ENCODE results near the gene NRF1. TPM values are rescaled to one million over a fixed set of nuclear protein-coding genes. Genes with fewer than 3 reads are reported as not detected.
"Not testable (repeated sequence)": the region's sequence is repeated elsewhere in the genome, so short reads cannot be mapped to it uniquely, and the experiment has no call there.

NRF1 gene
- total RNA-seq, 1 donor from 2014 or later: 16.7 TPM

DNA sequence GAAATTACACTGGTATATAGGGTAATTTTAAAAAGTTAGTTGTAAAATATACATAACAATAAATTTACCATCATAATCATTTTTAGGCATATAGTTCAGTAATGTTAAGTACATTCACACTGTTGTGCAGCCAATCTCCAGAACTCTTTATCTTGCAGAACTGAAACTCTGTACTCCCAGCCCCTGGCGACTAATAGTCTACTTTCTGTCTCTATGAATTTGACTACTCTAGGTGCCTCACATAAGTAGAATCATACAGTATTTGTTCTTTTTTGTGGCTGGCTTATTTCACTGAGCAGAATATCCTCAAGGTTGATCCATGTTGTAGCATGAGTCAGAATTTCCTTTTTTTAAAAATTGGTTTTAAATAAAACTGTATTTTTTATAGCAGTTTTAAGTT, 41.4 kb downstream of the NRF1 start:
- ATAC-seq (no peak), DNase-seq (no peak)
- H3K27me3 ChIP-seq (ENCODE audit: low read depth): no peaks in the 10 kb centered on the region
- intact Hi-C loops (cut with DNase I): no loop called here
- H3K9me3 ChIP-seq: no peaks in the 10 kb centered on the region
- TF ChIP-seq, protein P1, sequence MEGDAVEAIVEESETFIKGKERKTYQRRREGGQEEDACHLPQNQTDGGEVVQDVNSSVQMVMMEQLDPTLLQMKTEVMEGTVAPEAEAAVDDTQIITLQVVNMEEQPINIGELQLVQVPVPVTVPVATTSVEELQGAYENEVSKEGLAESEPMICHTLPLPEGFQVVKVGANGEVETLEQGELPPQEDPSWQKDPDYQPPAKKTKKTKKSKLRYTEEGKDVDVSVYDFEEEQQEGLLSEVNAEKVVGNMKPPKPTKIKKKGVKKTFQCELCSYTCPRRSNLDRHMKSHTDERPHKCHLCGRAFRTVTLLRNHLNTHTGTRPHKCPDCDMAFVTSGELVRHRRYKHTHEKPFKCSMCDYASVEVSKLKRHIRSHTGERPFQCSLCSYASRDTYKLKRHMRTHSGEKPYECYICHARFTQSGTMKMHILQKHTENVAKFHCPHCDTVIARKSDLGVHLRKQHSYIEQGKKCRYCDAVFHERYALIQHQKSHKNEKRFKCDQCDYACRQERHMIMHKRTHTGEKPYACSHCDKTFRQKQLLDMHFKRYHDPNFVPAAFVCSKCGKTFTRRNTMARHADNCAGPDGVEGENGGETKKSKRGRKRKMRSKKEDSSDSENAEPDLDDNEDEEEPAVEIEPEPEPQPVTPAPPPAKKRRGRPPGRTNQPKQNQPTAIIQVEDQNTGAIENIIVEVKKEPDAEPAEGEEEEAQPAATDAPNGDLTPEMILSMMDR (IDR thresholded peaks at IDR 0.05): no peak
- no peaks in the 10 kb centered on the region for H3K4me1 ChIP-seq
- no peak overlapping the region for H3K27ac ChIP-seq
- H3K36me3 ChIP-seq: peaks cover 9% of the 10 kb centered on the region
- no peak overlapping the region for H3K4me3 ChIP-seq

GRCh38 chr7:129655811-129656210, 44.3 kb downstream of the NRF1 start:
- H3K36me3 ChIP-seq: peaks cover 36% of the 10 kb centered on the region
- no peak overlapping the region for H3K27ac ChIP-seq
- ATAC-seq: no peak
- intact Hi-C loops (cut with DNase I): no loop called here
- DNase-seq: no peak
- H3K27me3 ChIP-seq (ENCODE audit: low read depth): no peaks in the 10 kb centered on the region
- H3K4me1 ChIP-seq: no peaks in the 10 kb centered on the region
- no peaks in the 10 kb centered on the region for H3K9me3 ChIP-seq
- TF ChIP-seq, protein P1 (IDR thresholded peaks at IDR 0.05): no peak
- H3K4me3 ChIP-seq: no peak overlapping the region

DNA sequence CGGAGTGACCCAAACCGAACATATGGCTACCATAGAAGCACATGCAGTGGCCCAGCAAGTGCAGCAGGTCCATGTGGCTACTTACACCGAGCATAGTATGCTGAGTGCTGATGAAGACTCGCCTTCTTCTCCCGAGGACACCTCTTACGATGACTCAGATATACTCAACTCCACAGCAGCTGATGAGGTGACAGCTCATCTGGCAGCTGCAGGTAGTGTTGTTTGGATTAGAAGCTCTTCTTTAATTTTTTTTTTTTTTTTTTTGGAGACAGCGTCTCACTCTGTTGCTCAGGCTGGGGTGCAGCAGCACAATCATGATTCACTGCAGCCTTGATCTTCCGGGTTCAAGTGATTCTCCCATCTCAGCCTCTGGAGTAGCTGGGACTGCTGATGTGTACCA, 45.8 kb downstream of the NRF1 start:
- Histone ChIP-seq H3K36me3 (peaks cover 43% of the 10 kb centered on the region), H3K27me3 (ENCODE audit: low read depth) (no peaks in the 10 kb centered on the region), H3K4me1 (no peaks in the 10 kb centered on the region), H3K9me3 (peaks cover 7% of the 10 kb centered on the region), H3K27ac (no peak overlapping the region), H3K4me3 (no peak overlapping the region)
- intact Hi-C loops (cut with DNase I): no loop called here
- ATAC-seq (no peak), DNase-seq (no peak)
- TF ChIP-seq, protein P1 (IDR thresholded peaks at IDR 0.05): no peak

DNA sequence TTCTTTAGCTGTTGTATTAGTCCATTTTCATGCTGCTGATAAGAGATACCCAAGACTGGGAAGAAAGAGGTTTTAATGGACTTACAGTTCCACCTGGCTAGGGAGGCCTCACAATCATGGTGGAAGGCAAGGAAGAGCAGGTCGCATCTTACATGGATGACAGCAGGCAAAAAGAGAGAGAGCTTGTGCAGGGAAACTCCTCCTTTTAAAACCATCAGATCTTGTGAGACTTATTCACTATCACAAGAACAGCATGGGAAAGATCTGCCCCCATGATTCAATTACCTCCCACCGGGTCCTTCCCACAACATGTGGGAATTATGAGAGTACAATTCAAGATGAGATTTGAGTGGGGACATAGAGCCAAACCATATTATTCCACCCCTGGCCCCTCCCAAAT, 48.4 kb downstream of the NRF1 start:
- H3K27ac ChIP-seq; intact Hi-C loops (cut with DNase I); DNase-seq; H3K9me3 ChIP-seq; H3K4me1 ChIP-seq; H3K27me3 ChIP-seq (ENCODE audit: low read depth); H3K4me3 ChIP-seq; ATAC-seq: not testable (repeated sequence)
- H3K36me3 ChIP-seq: peaks cover 43% of the 10 kb centered on the region

GRCh38 chr7:129661645-129662182, 50.2 kb downstream of the NRF1 start:
- H3K9me3 ChIP-seq: peaks cover 7% of the 10 kb centered on the region
- TF ChIP-seq, protein P1 (IDR thresholded peaks at IDR 0.05): no peak
- peaks cover 43% of the 10 kb centered on the region for H3K36me3 ChIP-seq
- no peak overlapping the region for H3K27ac ChIP-seq
- DNase-seq (no peak), ATAC-seq (no peak)
- H3K4me1 ChIP-seq: peaks cover 6% of the 10 kb centered on the region
- no peak overlapping the region for H3K4me3 ChIP-seq
- no peaks in the 10 kb centered on the region for H3K27me3 ChIP-seq (ENCODE audit: low read depth)
- intact Hi-C loops (cut with DNase I): no loop called here

DNA sequence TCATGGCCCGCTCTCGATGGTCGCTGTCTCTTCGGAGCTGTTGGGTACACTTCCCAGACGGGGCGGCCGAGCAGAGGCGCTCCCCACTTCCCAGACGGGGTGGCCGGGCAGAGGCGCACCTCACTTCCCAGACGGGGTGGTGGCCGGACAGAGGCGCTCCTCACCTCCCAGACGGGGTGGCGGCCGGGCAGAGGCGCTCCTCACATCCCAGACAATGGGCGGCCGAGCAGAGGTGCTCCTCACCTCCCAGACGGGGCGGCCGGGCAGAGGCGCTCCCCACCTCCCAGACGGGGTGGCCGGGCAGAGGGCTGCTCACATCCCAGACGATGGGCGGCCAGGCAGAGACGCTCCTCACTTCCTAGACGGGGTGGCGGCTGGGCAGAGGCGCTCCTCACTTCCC, 51.7 kb downstream of the NRF1 start:
- ATAC-seq; H3K4me1 ChIP-seq; intact Hi-C loops (cut with DNase I); H3K27me3 ChIP-seq (ENCODE audit: low read depth); H3K4me3 ChIP-seq; H3K9me3 ChIP-seq; DNase-seq; H3K27ac ChIP-seq: not testable (repeated sequence)
- H3K36me3 ChIP-seq: peaks cover 31% of the 10 kb centered on the region
